Measurements from ENCODE around the gene PTPN5.

The PTPN5 gene

GRCh38 chr11:18756889-18757288, 34.7 kb downstream of the PTPN5 start:
- TF ChIP-seq EZH2phosphoT487 (IDR thresholded peaks at IDR 0.05; ENCODE audit: low read length) (no peak), EZH2 (optimal IDR thresholded peaks at IDR 0.05; ENCODE audit: low read depth, low read length) (no peak)
- TF ChIP-seq, protein P1, sequence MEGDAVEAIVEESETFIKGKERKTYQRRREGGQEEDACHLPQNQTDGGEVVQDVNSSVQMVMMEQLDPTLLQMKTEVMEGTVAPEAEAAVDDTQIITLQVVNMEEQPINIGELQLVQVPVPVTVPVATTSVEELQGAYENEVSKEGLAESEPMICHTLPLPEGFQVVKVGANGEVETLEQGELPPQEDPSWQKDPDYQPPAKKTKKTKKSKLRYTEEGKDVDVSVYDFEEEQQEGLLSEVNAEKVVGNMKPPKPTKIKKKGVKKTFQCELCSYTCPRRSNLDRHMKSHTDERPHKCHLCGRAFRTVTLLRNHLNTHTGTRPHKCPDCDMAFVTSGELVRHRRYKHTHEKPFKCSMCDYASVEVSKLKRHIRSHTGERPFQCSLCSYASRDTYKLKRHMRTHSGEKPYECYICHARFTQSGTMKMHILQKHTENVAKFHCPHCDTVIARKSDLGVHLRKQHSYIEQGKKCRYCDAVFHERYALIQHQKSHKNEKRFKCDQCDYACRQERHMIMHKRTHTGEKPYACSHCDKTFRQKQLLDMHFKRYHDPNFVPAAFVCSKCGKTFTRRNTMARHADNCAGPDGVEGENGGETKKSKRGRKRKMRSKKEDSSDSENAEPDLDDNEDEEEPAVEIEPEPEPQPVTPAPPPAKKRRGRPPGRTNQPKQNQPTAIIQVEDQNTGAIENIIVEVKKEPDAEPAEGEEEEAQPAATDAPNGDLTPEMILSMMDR (IDR thresholded peaks at IDR 0.05; ENCODE audit: low read length) = no peak
- Histone ChIP-seq H3K4me2 (ENCODE audit: low read depth, low read length) (no peak overlapping the region), H3F3A (ENCODE audit: insufficient read depth, low read length) (no peaks in the 10 kb centered on the region), H3K4me3 (ENCODE audit: low read length) (no peak overlapping the region), H3K9me3 (replicated peaks; ENCODE audit: insufficient read depth, low read length) (no peaks in the 10 kb centered on the region), H3K27me3 (replicated peaks; ENCODE audit: insufficient read depth, low read length) (no peaks in the 10 kb centered on the region), H2AFZ (ENCODE audit: low read length) (no peak overlapping the region), H4K20me1 (ENCODE audit: insufficient read depth, low read length) (no peaks in the 10 kb centered on the region), H3K27ac (ENCODE audit: low read length) (no peak overlapping the region), H3K79me2 (ENCODE audit: low read length) (no peaks in the 10 kb centered on the region), H3K9me2 (replicated peaks; ENCODE audit: insufficient read depth, low read length) (no peaks in the 10 kb centered on the region), H3K36me3 (replicated peaks; ENCODE audit: insufficient read depth, low read length) (no peaks in the 10 kb centered on the region), H3K9ac (ENCODE audit: low read length) (no peak overlapping the region), H3K4me1 (ENCODE audit: low read length) (no peaks in the 10 kb centered on the region)
- no peak for DNase-seq

DNA sequence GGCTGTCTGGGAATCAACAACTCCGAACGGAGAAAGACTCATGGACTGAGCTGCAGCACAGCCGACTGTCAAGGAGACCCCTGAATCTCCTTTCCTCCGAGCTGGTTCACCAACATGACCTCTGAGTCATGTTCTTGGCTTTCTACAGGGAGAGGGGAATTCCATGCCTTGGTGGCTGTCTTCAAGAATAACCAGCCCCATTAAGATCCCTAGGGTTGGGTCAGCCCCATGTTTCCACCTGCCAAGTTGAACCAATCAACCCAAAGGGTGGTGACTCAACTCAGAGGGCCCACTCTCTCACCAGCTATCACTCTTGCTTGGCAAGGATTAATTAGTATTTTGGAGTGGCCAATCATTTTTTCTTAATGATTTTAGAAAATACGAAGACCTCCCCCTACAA, 37.3 kb downstream of the PTPN5 start:
- Histone ChIP-seq H3K27ac (ENCODE audit: low read length) (no peak overlapping the region), H3K4me2 (ENCODE audit: low read depth, low read length) (no peak overlapping the region), H3F3A (ENCODE audit: insufficient read depth, low read length) (no peaks in the 10 kb centered on the region), H3K9me2 (replicated peaks; ENCODE audit: insufficient read depth, low read length) (no peaks in the 10 kb centered on the region), H3K9me3 (replicated peaks; ENCODE audit: insufficient read depth, low read length) (no peaks in the 10 kb centered on the region), H4K20me1 (ENCODE audit: insufficient read depth, low read length) (no peaks in the 10 kb centered on the region), H3K79me2 (ENCODE audit: low read length) (no peaks in the 10 kb centered on the region), H3K4me1 (ENCODE audit: low read length) (no peaks in the 10 kb centered on the region), H3K9ac (ENCODE audit: low read length) (no peak overlapping the region), H3K27me3 (replicated peaks; ENCODE audit: insufficient read depth, low read length) (no peaks in the 10 kb centered on the region), H2AFZ (ENCODE audit: low read length) (no peak overlapping the region), H3K4me3 (ENCODE audit: low read length) (no peak overlapping the region), H3K36me3 (replicated peaks; ENCODE audit: insufficient read depth, low read length) (no peaks in the 10 kb centered on the region)
- DNase-seq = no peak
- TF ChIP-seq EZH2 (optimal IDR thresholded peaks at IDR 0.05; ENCODE audit: low read depth, low read length) = no peak
- TF ChIP-seq, protein P1 (IDR thresholded peaks at IDR 0.05; ENCODE audit: low read length) = no peak
- no peak for TF ChIP-seq EZH2phosphoT487 (IDR thresholded peaks at IDR 0.05; ENCODE audit: low read length)

- Histone ChIP-seq H2AFZ (ENCODE audit: low read length) (no peak overlapping the region), H3F3A (ENCODE audit: insufficient read depth, low read length) (no peaks in the 10 kb centered on the region), H3K9me2 (replicated peaks; ENCODE audit: insufficient read depth, low read length) (no peaks in the 10 kb centered on the region), H3K27me3 (replicated peaks; ENCODE audit: insufficient read depth, low read length) (no peaks in the 10 kb centered on the region), H3K36me3 (replicated peaks; ENCODE audit: insufficient read depth, low read length) (no peaks in the 10 kb centered on the region), H3K9ac (ENCODE audit: low read length) (no peak overlapping the region), H3K4me3 (ENCODE audit: low read length) (no peak overlapping the region), H4K20me1 (ENCODE audit: insufficient read depth, low read length) (no peaks in the 10 kb centered on the region), H3K9me3 (replicated peaks; ENCODE audit: insufficient read depth, low read length) (no peaks in the 10 kb centered on the region), H3K79me2 (ENCODE audit: low read length) (no peaks in the 10 kb centered on the region), H3K27ac (ENCODE audit: low read length) (no peak overlapping the region), H3K4me2 (ENCODE audit: low read depth, low read length) (no peak overlapping the region), H3K4me1 (ENCODE audit: low read length) (no peaks in the 10 kb centered on the region)
- DNase-seq = no peak
- TF ChIP-seq, protein P1 (IDR thresholded peaks at IDR 0.05; ENCODE audit: low read length) = no peak
- TF ChIP-seq EZH2phosphoT487 (IDR thresholded peaks at IDR 0.05; ENCODE audit: low read length) (no peak), EZH2 (optimal IDR thresholded peaks at IDR 0.05; ENCODE audit: low read depth, low read length) (no peak)
Measured at GRCh38 chr11:18752502-18752901, 39.1 kb downstream of the PTPN5 start.
